ENCODE results near the gene POLR2C.
A peak's percentile ranks its signal among the peaks of the same experiment; 100 is the strongest.

Gene POLR2C

DNA sequence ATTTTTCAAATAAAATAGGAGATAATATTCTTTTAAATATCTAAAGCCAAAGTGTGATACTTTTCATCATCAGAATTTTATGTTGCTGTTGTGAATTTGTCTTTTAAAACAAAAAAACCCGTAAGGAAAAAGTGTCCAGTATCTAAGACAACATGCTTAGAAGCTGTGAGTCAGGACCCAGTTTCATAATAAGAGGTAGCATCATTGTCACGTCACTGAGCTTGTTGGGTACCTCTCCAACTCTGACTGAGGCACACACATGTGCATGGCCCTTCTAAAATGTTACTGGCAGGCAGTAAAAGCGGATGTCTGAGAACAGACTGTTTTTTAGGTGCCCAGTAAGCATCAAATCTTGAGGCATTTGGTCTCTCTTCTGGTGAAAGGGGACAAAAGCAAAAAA, 17.8 kb upstream of the POLR2C start:
- Histone ChIP-seq H3K4me1 (ENCODE audit: low read length) (peaks cover 14% of the 10 kb centered on the region), H2AFZ (ENCODE audit: low read depth, low read length) (no peak overlapping the region), H4K20me1 (ENCODE audit: insufficient read depth, low read length) (0 out of 2 replicates have a peak, but pooled peaks cover 4% of the 10 kb centered on the region), H3K36me3 (replicated peaks; ENCODE audit: low read depth, low read length) (peaks cover 7% of the 10 kb centered on the region), H3K4me2 (ENCODE audit: low read length) (no peak overlapping the region), H3K79me2 (ENCODE audit: low read length) (peaks cover 51% of the 10 kb centered on the region), H3K27ac (ENCODE audit: low read length) (no peak overlapping the region), H3K9ac (ENCODE audit: low read length) (no peak overlapping the region), H3K27me3 (ENCODE audit: low read depth, low read length) (no peaks in the 10 kb centered on the region), H3K4me3 (ENCODE audit: low read length) (no peak overlapping the region), H3K9me3 (ENCODE audit: insufficient read depth, low read length) (no peaks in the 10 kb centered on the region)
- TF ChIP-seq EZH2phosphoT487 (IDR thresholded peaks at IDR 0.05; ENCODE audit: low read depth): no peak
- TF ChIP-seq, protein P1, sequence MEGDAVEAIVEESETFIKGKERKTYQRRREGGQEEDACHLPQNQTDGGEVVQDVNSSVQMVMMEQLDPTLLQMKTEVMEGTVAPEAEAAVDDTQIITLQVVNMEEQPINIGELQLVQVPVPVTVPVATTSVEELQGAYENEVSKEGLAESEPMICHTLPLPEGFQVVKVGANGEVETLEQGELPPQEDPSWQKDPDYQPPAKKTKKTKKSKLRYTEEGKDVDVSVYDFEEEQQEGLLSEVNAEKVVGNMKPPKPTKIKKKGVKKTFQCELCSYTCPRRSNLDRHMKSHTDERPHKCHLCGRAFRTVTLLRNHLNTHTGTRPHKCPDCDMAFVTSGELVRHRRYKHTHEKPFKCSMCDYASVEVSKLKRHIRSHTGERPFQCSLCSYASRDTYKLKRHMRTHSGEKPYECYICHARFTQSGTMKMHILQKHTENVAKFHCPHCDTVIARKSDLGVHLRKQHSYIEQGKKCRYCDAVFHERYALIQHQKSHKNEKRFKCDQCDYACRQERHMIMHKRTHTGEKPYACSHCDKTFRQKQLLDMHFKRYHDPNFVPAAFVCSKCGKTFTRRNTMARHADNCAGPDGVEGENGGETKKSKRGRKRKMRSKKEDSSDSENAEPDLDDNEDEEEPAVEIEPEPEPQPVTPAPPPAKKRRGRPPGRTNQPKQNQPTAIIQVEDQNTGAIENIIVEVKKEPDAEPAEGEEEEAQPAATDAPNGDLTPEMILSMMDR (IDR thresholded peaks at IDR 0.05; ENCODE audit: low read depth, low read length): no peak

DNA sequence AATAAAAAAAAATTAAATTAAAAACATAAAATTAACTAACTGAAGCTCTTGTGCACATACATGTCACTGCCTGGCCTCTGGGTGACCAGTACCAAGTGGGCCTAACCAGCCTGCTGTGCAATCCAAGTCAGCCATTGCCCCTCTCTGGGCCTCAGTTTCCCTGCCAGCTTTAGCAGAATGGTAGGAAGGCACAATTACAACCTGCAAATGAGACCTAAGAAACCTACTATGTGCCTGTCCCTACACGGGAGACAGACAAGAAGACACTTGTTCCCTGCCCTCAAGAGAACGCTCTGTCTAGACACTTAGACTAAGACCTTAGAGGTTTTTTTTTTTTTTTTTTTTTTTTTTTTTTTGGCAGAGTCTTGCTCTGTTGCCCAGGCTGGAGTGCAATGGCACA, 17.0 kb upstream of the POLR2C start:
- peaks cover 51% of the 10 kb centered on the region for H3K79me2 ChIP-seq (ENCODE audit: low read length)
- no peak overlapping the region for H3K4me2 ChIP-seq (ENCODE audit: low read length)
- no peak overlapping the region for H3K9ac ChIP-seq (ENCODE audit: low read length)

DNA sequence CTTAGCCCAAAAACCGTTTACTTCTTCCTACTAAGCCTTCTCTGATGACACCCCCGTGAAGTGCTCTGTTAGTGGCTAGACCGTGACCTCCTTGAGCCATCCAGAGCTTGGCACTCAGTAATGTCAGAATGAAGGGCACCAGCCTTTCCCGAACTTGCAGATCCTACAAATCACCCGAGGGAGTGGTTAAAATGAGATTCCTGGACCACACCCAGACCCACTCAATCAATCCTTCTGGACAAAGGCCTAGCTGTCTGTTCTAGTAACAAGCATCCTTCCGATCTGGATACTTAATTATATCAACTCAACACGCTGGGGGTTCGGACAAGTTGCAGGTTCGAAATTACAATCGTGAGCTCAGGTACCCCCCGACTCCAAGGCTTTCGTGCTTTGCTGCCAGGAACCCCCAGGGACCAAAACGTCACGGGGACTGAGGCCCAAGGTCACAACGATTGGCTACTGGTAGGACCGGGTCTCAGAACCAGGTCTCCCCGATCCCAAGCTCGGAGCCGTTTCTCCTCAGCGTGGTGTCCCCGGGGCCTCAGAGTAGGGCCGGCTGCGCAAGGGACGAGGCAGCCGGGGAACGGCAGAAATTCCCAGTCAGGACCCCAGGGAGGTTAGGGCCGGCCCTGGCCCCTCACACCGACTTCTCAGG, 15.8 kb upstream of the POLR2C start:
- peak overlapping the region; percentile 91 for H3K4me3 ChIP-seq (ENCODE audit: low read length)
- peak overlapping the region; percentile 84 for H3K4me2 ChIP-seq (ENCODE audit: low read length)
- peak overlapping the region; percentile 45 for H3K27ac ChIP-seq (ENCODE audit: low read length)
- 0 out of 2 replicates have a peak, but pooled peaks cover 4% of the 10 kb centered on the region for H4K20me1 ChIP-seq (ENCODE audit: insufficient read depth, low read length)
- no peaks in the 10 kb centered on the region for H3K27me3 ChIP-seq (ENCODE audit: low read depth, low read length)
- peaks cover 14% of the 10 kb centered on the region for H3K4me1 ChIP-seq (ENCODE audit: low read length)
- peak overlapping the region; percentile 92 for H3K9ac ChIP-seq (ENCODE audit: low read length)
- no peak overlapping the region for H2AFZ ChIP-seq (ENCODE audit: low read depth, low read length)
- H3K36me3 ChIP-seq (replicated peaks; ENCODE audit: low read depth, low read length): peaks cover under 1% of the 10 kb centered on the region
- peaks cover 51% of the 10 kb centered on the region for H3K79me2 ChIP-seq (ENCODE audit: low read length)
- no peaks in the 10 kb centered on the region for H3K9me3 ChIP-seq (ENCODE audit: insufficient read depth, low read length)
- TF ChIP-seq, protein P1 (IDR thresholded peaks at IDR 0.05; ENCODE audit: low read depth, low read length): no peak
- no peak for TF ChIP-seq EZH2phosphoT487 (IDR thresholded peaks at IDR 0.05; ENCODE audit: low read depth)

More for the DNA sequence above, 17.0 kb upstream of the POLR2C start:
- H3K36me3 ChIP-seq (replicated peaks; ENCODE audit: low read depth, low read length): peaks cover 6% of the 10 kb centered on the region
- no peaks in the 10 kb centered on the region for H3K27me3 ChIP-seq (ENCODE audit: low read depth, low read length)
- H2AFZ ChIP-seq (ENCODE audit: low read depth, low read length): no peak overlapping the region
- 0 out of 2 replicates have a peak, but pooled peaks cover 4% of the 10 kb centered on the region for H4K20me1 ChIP-seq (ENCODE audit: insufficient read depth, low read length)
- TF ChIP-seq, protein P1 (IDR thresholded peaks at IDR 0.05; ENCODE audit: low read depth, low read length): no peak
- TF ChIP-seq EZH2phosphoT487 (IDR thresholded peaks at IDR 0.05; ENCODE audit: low read depth): no peak
- no peak overlapping the region for H3K4me3 ChIP-seq (ENCODE audit: low read length)
- no peak overlapping the region for H3K27ac ChIP-seq (ENCODE audit: low read length)
- H3K4me1 ChIP-seq (ENCODE audit: low read length): peaks cover 14% of the 10 kb centered on the region
- H3K9me3 ChIP-seq (ENCODE audit: insufficient read depth, low read length): no peaks in the 10 kb centered on the region

DNA sequence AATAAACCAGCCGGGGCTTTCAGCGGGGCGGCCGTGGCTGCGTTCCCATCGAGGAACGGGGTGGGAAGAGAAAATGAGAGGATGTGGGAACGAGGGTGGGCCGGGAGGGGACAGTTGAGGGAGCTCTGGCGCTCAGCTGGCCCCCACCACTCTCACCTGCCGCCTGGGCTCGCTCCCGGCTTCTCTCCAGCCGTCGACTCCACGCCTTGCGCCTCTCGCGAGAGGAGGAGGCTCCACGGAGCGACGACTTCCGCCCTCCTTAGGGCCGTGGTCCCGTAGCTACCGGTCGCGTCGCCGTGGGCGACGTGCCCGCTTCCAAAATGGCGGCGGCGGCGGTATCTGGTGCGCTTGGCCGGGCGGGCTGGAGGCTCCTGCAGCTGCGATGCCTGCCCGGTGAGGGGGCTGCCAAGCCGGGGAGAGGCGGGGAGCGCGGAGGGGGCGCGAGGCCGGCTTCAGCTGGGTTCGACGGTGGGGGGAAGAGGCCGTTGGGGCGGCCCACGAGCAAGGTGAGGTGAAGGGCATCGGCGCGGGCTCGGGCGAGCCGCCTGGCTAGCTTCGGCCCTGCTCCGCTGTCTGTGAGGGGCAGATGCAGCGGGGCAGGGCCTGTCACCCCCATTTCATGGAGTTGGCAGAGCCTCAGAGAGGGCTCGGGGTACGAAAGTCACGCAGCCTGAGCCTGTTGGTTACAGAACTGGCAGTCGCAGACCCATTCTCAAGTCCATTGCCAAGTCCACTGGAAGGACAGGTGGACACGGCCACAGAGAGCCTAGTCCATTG, 15.1 kb upstream of the POLR2C start, which contains the start of the genes CIAPIN1 and COQ9:
TSS of gene CIAPIN1 (minus strand) at position 200 of the 777 bp plus-strand sequence. CDS start 6,457 bp downstream, outside the sequence.
TSS of gene COQ9 (plus strand) at position 294 of the 777 bp plus-strand sequence. CDS start at position 321, 27 bp downstream.
- Histone ChIP-seq H3K9me3 (ENCODE audit: insufficient read depth, low read length) (no peaks in the 10 kb centered on the region), H2AFZ (ENCODE audit: low read depth, low read length) (peak within 1 kb of the TSS; percentile 79), H3K27ac (ENCODE audit: low read length) (peak within 1 kb of the TSS; percentile 46), H3K79me2 (ENCODE audit: low read length) (peaks cover 51% of the 10 kb centered on the region), H3K27me3 (ENCODE audit: low read depth, low read length) (no peaks in the 10 kb centered on the region), H3K4me3 (ENCODE audit: low read length) (peak within 1 kb of the TSS; percentile 91), H4K20me1 (ENCODE audit: insufficient read depth, low read length) (0 out of 2 replicates have a peak, but pooled peaks cover 4% of the 10 kb centered on the region), H3K4me1 (ENCODE audit: low read length) (peaks cover 14% of the 10 kb centered on the region), H3K4me2 (ENCODE audit: low read length) (peak within 1 kb of the TSS; percentile 84), H3K9ac (ENCODE audit: low read length) (peak within 1 kb of the TSS; percentile 92), H3K36me3 (replicated peaks; ENCODE audit: low read depth, low read length) (peaks cover 5% of the 10 kb centered on the region)
- TF ChIP-seq, protein P1 (IDR thresholded peaks at IDR 0.05; ENCODE audit: low read depth, low read length): no peak
- no peak for TF ChIP-seq EZH2phosphoT487 (IDR thresholded peaks at IDR 0.05; ENCODE audit: low read depth)

Measured in OCI-LY3 (cell line).